ENCODE measurements around the gene RPLP2.

DNA sequence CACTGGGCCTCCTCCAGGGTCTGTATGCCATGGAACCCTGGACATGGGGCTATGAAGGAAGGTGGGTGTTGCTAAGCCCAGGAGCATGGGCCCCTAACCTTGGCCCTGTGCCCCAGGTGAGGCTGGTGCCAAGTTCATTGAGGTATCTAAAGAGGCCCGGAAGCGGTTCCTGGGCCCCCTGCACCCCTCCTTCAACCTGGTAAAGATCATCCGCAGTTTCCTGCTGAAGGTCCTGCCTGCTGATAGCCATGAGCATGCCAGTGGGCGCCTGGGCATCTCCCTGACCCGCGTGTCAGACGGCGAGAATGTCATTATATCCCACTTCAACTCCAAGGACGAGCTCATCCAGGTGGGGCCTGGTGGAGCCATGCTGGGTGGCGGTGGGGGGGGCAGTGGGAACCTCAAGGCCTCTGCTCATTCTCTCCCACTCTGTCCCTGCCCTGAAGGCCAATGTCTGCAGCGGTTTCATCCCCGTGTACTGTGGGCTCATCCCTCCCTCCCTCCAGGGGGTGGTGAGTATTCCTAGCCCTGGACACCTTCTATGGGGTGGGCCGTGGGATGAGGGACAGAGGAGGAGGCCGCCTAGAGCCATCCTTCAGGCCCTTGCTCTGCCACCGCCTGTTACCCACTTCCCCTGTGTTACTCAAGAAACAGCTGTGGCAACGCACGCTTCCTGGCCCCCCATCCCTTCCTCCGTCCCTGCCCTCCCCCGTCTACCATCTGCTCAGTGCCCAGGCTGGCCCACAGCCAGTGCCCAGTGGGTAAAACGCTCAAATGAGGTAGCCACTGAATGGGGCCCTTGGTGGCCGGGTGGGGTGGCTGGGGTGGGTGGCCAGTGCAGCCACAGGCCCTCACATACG is 12.0 kb downstream of the RPLP2 start:
- TF ChIP-seq, protein P1, sequence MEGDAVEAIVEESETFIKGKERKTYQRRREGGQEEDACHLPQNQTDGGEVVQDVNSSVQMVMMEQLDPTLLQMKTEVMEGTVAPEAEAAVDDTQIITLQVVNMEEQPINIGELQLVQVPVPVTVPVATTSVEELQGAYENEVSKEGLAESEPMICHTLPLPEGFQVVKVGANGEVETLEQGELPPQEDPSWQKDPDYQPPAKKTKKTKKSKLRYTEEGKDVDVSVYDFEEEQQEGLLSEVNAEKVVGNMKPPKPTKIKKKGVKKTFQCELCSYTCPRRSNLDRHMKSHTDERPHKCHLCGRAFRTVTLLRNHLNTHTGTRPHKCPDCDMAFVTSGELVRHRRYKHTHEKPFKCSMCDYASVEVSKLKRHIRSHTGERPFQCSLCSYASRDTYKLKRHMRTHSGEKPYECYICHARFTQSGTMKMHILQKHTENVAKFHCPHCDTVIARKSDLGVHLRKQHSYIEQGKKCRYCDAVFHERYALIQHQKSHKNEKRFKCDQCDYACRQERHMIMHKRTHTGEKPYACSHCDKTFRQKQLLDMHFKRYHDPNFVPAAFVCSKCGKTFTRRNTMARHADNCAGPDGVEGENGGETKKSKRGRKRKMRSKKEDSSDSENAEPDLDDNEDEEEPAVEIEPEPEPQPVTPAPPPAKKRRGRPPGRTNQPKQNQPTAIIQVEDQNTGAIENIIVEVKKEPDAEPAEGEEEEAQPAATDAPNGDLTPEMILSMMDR (IDR thresholded peaks at IDR 0.05), result no peak
- TF ChIP-seq EZH2 (IDR thresholded peaks at IDR 0.05) (no peak), EZH2phosphoT487 (IDR thresholded peaks at IDR 0.05) (no peak)

All from neural progenitor cell (in vitro differentiated cells).